NCI-H2107 treated with DMSO at 0.1 percent for 48 hours (cell line): ENCODE measurements around the gene HAND2.

Experiments
- DNase-seq: peaks from one replicate; lab custom pipeline; 2025; ENCODE audit not compliant: unreplicated experiment; lab: John Stamatoyannopoulos, UW

HAND2 gene

DNA sequence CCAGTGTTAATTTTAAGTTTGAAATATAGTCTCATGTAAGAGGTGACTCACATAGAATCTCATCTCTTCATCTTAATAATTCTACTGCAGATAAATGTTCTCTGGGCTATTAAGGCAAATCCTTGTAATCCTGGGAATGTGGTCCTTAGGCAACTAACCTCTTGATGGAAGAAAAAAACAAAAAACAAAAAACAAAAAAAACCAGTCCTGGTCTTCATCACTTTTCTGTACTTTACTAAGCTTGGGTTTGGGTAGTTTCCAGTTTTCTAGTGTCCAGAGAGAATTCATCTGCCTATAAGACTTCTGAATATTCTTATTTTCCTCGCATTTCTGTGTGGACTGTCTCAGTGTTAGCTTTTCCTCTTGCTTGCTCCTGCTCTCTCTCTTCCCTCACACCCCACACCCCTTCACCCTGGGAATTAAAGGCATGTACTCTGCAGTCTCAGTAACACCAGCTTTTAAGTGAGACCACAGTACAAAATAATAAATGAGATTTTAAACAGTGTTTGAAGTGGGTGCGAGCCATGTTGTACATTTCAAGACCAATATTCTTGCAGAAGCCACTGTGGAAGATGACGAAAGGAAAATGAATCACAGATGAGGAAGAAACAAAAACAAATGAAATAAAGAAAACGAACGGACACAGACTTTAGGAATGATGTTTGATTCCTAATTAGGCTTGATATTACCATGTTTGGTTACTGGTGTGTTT is 51.7 kb downstream of the HAND2 start:
- DNase-seq: no peak

DNA sequence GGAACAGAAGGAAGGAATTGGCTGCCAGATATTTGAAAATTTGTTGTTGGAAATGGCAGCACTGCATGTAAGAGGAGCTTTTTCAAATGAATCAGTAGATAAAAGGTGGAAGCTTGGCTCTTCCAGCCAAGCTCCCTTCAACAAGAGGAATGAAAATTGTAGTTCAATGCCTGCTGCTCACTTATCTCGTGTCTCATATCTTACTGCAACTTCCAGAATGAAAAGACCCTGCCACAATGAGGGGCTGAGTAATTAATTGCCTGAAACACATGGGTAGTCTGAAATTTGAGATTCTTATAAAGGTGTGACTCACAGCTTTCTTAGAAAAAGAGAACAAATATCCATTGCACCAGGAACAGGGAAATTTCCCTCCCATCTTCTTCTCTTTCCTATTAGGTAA is 53.0 kb downstream of the HAND2 start:
- no peak for DNase-seq
